Measurements from ENCODE around the gene HEATR9. TPM values are rescaled to one million over a fixed set of nuclear protein-coding genes. Genes with fewer than 3 reads are reported as not detected.

Gene HEATR9
- polyA plus RNA-seq, 5 donors = 0.08 to 0.28 (median 0.16) TPM

GRCh38 chr17:35808962-35809854, 59.5 kb downstream of the HEATR9 start, which contains the start of gene TAF15:
Gene TAF15, plus strand, starts transcription at chr17:35809484. Its CDS starts 86 bp downstream, at chr17:35809570.
- DNase-seq = peak; percentile 96

GRCh38 chr17:35808240-35808961, 60.3 kb downstream of the HEATR9 start:
- no peak for DNase-seq

- no peak for DNase-seq
Measured at GRCh38 chr17:35807371-35808144, 61.1 kb downstream of the HEATR9 start.

Other genes with a start within 250 kb of the HEATR9 start
- 1 to 10 TPM; 2.2 to 3.8 (median 3.0) TPM for gene RASL10B, start 137.3 kb downstream of the HEATR9 start, polyA plus RNA-seq (ENCODE audit: insufficient read depth in 1 of 5, insufficient read length in 5 of 5, low replicate concordance in 1 of 5)
- 1 to 10 TPM in 3 of 5 donors, under 1 TPM in 2; 0.17 to 2.4 (median 1.1) TPM for gene GAS2L2, start 115.7 kb downstream of the HEATR9 start, polyA plus RNA-seq (ENCODE audit: insufficient read depth in 1 of 5, insufficient read length in 5 of 5, low replicate concordance in 1 of 5)
- gene C17orf50, start 108.0 kb downstream of the HEATR9 start, polyA plus RNA-seq (ENCODE audit: insufficient read depth in 1 of 5, insufficient read length in 5 of 5, low replicate concordance in 1 of 5) = under 1 TPM in 3 of 5 donors, not detected in 2; 0.14 to 0.23 (median 0.21) TPM
- 10 to 100 TPM in 1 of 5 donors, 1 to 10 TPM in 4; 7.6 to 10.5 (median 8.8) TPM for gene MMP28, start 73.2 kb downstream of the HEATR9 start, polyA plus RNA-seq (ENCODE audit: insufficient read depth in 1 of 5, insufficient read length in 5 of 5, low replicate concordance in 1 of 5)
- 100 to 1,000 TPM; 200 to 261 (median 239) TPM for gene TAF15, start 59.4 kb downstream of the HEATR9 start, polyA plus RNA-seq (ENCODE audit: insufficient read depth in 1 of 5, insufficient read length in 5 of 5, low replicate concordance in 1 of 5)
- gene CCL5, start 11.5 kb upstream of the HEATR9 start, polyA plus RNA-seq (ENCODE audit: insufficient read depth in 1 of 5, insufficient read length in 5 of 5, low replicate concordance in 1 of 5) = 1 to 10 TPM; 2.7 to 4.4 (median 4.0) TPM
- 1 to 10 TPM; 2.0 to 3.6 (median 2.5) TPM for gene RDM1, start 61.9 kb upstream of the HEATR9 start, polyA plus RNA-seq (ENCODE audit: insufficient read depth in 1 of 5, insufficient read length in 5 of 5, low replicate concordance in 1 of 5)
- gene LYZL6, start 74.8 kb upstream of the HEATR9 start, polyA plus RNA-seq (ENCODE audit: insufficient read depth in 1 of 5, insufficient read length in 5 of 5, low replicate concordance in 1 of 5) = not detected
- 1 to 10 TPM in 1 of 5 donors, under 1 TPM in 4; 0.49 to 1.0 (median 0.84) TPM for gene CCL16, start 112.6 kb upstream of the HEATR9 start, polyA plus RNA-seq (ENCODE audit: insufficient read depth in 1 of 5, insufficient read length in 5 of 5, low replicate concordance in 1 of 5)
- 100 to 1,000 TPM in 2 of 5 donors, 10 to 100 TPM in 3; 70.5 to 119 (median 83.9) TPM for gene CCL14, start 117.8 kb upstream of the HEATR9 start, polyA plus RNA-seq (ENCODE audit: insufficient read depth in 1 of 5, insufficient read length in 5 of 5, low replicate concordance in 1 of 5)
- under 1 TPM; 0.11 to 0.41 (median 0.25) TPM for gene CCL15, start 132.7 kb upstream of the HEATR9 start, polyA plus RNA-seq (ENCODE audit: insufficient read depth in 1 of 5, insufficient read length in 5 of 5, low replicate concordance in 1 of 5)
- under 1 TPM in 3 of 5 donors, not detected in 2; 0.48 to 0.65 (median 0.65) TPM for gene CCL23, start 149.1 kb upstream of the HEATR9 start, polyA plus RNA-seq (ENCODE audit: insufficient read depth in 1 of 5, insufficient read length in 5 of 5, low replicate concordance in 1 of 5)
- gene CCL18, start 195.4 kb upstream of the HEATR9 start, polyA plus RNA-seq (ENCODE audit: insufficient read depth in 1 of 5, insufficient read length in 5 of 5, low replicate concordance in 1 of 5) = under 1 TPM in 2 of 5 donors, not detected in 3; 0.22 to 0.25 TPM
- 10 to 100 TPM in 2 of 5 donors, 1 to 10 TPM in 3; 2.4 to 12.1 (median 7.9) TPM for gene CCL3, start 221.3 kb upstream of the HEATR9 start, polyA plus RNA-seq (ENCODE audit: insufficient read depth in 1 of 5, insufficient read length in 5 of 5, low replicate concordance in 1 of 5)
- 1 to 10 TPM; 1.5 to 9.7 (median 6.0) TPM for gene CCL4, start 234.9 kb upstream of the HEATR9 start, polyA plus RNA-seq (ENCODE audit: insufficient read depth in 1 of 5, insufficient read length in 5 of 5, low replicate concordance in 1 of 5)

Measured in right lung (tissue), 5 donors.